ENCODE measurements around the gene THAP8. TPM values are rescaled to one million over a fixed set of nuclear protein-coding genes. Genes with fewer than 3 reads are reported as not detected.
"Not testable (repeated sequence)": the region's sequence is repeated elsewhere in the genome, so short reads cannot be mapped to it uniquely, and the experiment has no call there.

Gene THAP8
- total RNA-seq, 1 donor from 2014 or later = 6.0 TPM

GRCh38 chr19:36043952-36044351 is 10.1 kb downstream of the THAP8 start:
- Histone ChIP-seq H3K4me1 (ENCODE audit: insufficient read depth, low read length) (peaks cover 6% of the 10 kb centered on the region), H3K27me3 (ENCODE audit: insufficient read depth, low read length) (no peaks in the 10 kb centered on the region), H3K79me2 (ENCODE audit: insufficient read depth, low read length) (no peaks in the 10 kb centered on the region), H3K27ac (ENCODE audit: low read depth, low read length) (no peak overlapping the region), H3K4me3 (ENCODE audit: insufficient read depth, low read depth, low read length) (no peak overlapping the region), H3K4me2 (ENCODE audit: low read length) (no peak overlapping the region), H3K36me3 (ENCODE audit: insufficient read depth, low read length) (no peaks in the 10 kb centered on the region), H2AFZ (ENCODE audit: low read depth, low read length) (no peak overlapping the region), H3K9ac (ENCODE audit: low read length) (no peak overlapping the region), H3K9me3 (ENCODE audit: insufficient read depth, low read depth, low read length) (no peaks in the 10 kb centered on the region), H4K20me1 (ENCODE audit: insufficient read depth, low read length) (no peaks in the 10 kb centered on the region)
- Mint-ChIP-seq H3K27me3 (ENCODE audit: low read depth, unreplicated experiment) (no peaks in the 10 kb centered on the region), H3K4me3 (ENCODE audit: unreplicated experiment) (no peak overlapping the region), H3K27ac (ENCODE audit: unreplicated experiment) (no peak overlapping the region), H3K9me3 (ENCODE audit: unreplicated experiment) (no peaks in the 10 kb centered on the region), H3K36me3 (ENCODE audit: low read depth, unreplicated experiment) (peaks cover 9% of the 10 kb centered on the region), H3K4me1 (ENCODE audit: low read depth, unreplicated experiment) (peaks cover 12% of the 10 kb centered on the region)
- FAIRE-seq (no peak), DNase-seq (ENCODE audit: low read depth) (no peak)
- TF ChIP-seq EZH2 (IDR thresholded peaks at IDR 0.05; ENCODE audit: insufficient read depth, low read length) = no peak
- no peak for TF ChIP-seq CTCF (IDR thresholded peaks at IDR 0.05; ENCODE audit: insufficient read depth, low read depth, low read length)

DNA sequence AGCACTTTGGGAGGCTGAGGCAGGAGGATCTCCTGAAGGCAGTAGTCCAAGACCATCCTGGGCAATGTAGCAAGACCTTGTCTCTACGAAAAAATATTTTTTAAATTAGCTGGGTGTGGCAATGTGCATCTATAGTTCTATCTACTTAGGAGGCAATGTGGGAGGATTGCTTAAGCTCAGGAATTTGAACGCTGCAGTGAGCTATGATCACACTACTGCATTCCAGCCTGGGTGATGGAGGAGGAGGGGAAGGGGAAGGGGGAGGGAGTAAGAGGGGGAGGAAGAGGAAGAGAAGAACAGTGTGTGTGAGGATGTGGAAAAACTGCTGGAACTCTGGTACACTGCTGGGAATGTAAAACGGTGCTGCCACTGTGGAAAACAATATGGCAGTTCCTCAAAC is 12.3 kb downstream of the THAP8 start:
- H3K9me3 ChIP-seq (ENCODE audit: insufficient read depth, low read depth, low read length) = no peaks in the 10 kb centered on the region
- FAIRE-seq = no peak
- no peaks in the 10 kb centered on the region for H3K27me3 ChIP-seq (ENCODE audit: insufficient read depth, low read length)
- peaks cover 9% of the 10 kb centered on the region for H3K36me3 Mint-ChIP-seq (ENCODE audit: low read depth, unreplicated experiment)
- no peak overlapping the region for H3K9ac ChIP-seq (ENCODE audit: low read length)
- peak; percentile 74 for DNase-seq (ENCODE audit: low read depth)
- no peaks in the 10 kb centered on the region for H3K79me2 ChIP-seq (ENCODE audit: insufficient read depth, low read length)
- H3K9me3 Mint-ChIP-seq (ENCODE audit: unreplicated experiment) = no peaks in the 10 kb centered on the region
- H3K4me2 ChIP-seq (ENCODE audit: low read length) = peak overlapping the region; percentile 50
- no peaks in the 10 kb centered on the region for H3K27me3 Mint-ChIP-seq (ENCODE audit: low read depth, unreplicated experiment)
- peaks cover 6% of the 10 kb centered on the region for H3K4me1 ChIP-seq (ENCODE audit: insufficient read depth, low read length)
- peak overlapping the region; percentile 91 for H3K27ac Mint-ChIP-seq (ENCODE audit: unreplicated experiment)
- H3K36me3 ChIP-seq (ENCODE audit: insufficient read depth, low read length) = no peaks in the 10 kb centered on the region
- no peak overlapping the region for H3K4me3 ChIP-seq (ENCODE audit: insufficient read depth, low read depth, low read length)
- no peaks in the 10 kb centered on the region for H4K20me1 ChIP-seq (ENCODE audit: insufficient read depth, low read length)
- no peak overlapping the region for H3K27ac ChIP-seq (ENCODE audit: low read depth, low read length)
- H3K4me3 Mint-ChIP-seq (ENCODE audit: unreplicated experiment) = no peak overlapping the region
- peak overlapping the region; percentile 43 for H2AFZ ChIP-seq (ENCODE audit: low read depth, low read length)
- TF ChIP-seq CTCF (IDR thresholded peaks at IDR 0.05; ENCODE audit: insufficient read depth, low read depth, low read length) (no peak), EZH2 (IDR thresholded peaks at IDR 0.05; ENCODE audit: insufficient read depth, low read length) (no peak)
- H3K4me1 Mint-ChIP-seq (ENCODE audit: low read depth, unreplicated experiment) = peaks cover 12% of the 10 kb centered on the region

DNA sequence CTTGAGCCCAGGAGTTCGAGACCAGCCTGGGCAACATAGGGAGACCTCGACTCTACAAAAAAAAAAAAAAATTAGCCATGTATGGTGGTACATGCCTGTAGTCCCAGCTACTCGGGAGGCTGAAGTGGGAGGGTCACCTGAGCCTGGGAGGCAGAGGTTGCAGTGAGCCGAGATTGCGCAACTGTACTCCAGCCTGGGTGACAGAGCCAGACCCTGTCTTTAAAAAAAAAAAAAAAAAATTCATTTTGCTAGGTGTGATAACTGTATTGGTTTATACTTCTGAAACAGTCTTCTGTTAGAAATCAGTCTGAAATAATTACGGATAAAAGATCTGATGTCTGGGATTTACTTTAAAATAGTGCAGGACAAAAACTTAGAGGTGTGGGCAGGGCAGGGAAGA is 13.0 kb downstream of the THAP8 start:
- not testable (repeated sequence) for H3K27ac ChIP-seq (ENCODE audit: low read depth, low read length); H3K4me3 Mint-ChIP-seq (ENCODE audit: unreplicated experiment); H3K79me2 ChIP-seq (ENCODE audit: insufficient read depth, low read length); H3K9me3 Mint-ChIP-seq (ENCODE audit: unreplicated experiment); DNase-seq (ENCODE audit: low read depth); H3K36me3 ChIP-seq (ENCODE audit: insufficient read depth, low read length); H3K9ac ChIP-seq (ENCODE audit: low read length); H3K9me3 ChIP-seq (ENCODE audit: insufficient read depth, low read depth, low read length); H3K36me3 Mint-ChIP-seq (ENCODE audit: low read depth, unreplicated experiment); H3K4me2 ChIP-seq (ENCODE audit: low read length); H4K20me1 ChIP-seq (ENCODE audit: insufficient read depth, low read length); H3K4me1 ChIP-seq (ENCODE audit: insufficient read depth, low read length); H3K27me3 ChIP-seq (ENCODE audit: insufficient read depth, low read length); FAIRE-seq; H3K4me3 ChIP-seq (ENCODE audit: insufficient read depth, low read depth, low read length); H3K27me3 Mint-ChIP-seq (ENCODE audit: low read depth, unreplicated experiment); H2AFZ ChIP-seq (ENCODE audit: low read depth, low read length)
- H3K27ac Mint-ChIP-seq (ENCODE audit: unreplicated experiment) = peak overlapping the region; percentile 91
- peaks cover 12% of the 10 kb centered on the region for H3K4me1 Mint-ChIP-seq (ENCODE audit: low read depth, unreplicated experiment)

All from astrocyte (in vitro differentiated cells and primary cell).